K562 (cell line): ENCODE results near the gene ERCC2. TPM values are rescaled to one million over a fixed set of nuclear protein-coding genes. Genes with fewer than 3 reads are reported as not detected.

Experiments used
- ATAC-seq: fragments of 200-7000 bp; cut with Tn5 transposase; 3 replicates; pipeline ENCODE4 v1.9.1; 2020; ENCODE audit warnings: moderate library complexity
- BruUV-seq: library from RNA; stranded (reverse); fragments of 400-500 nt; replicated peaks from 2 replicates; lab custom pipeline; 2021; lab: Mats Ljungman, UMichigan
- CTCF ChIA-PET: fragments of 300-600 bp; formaldehyde crosslinking; extraction: SDS; loops from one replicate; lab custom pipeline; 2021; ENCODE audit warnings: low intra/inter-chr PET ratio; lab: Yijun Ruan, JAX
- POLR2A ChIA-PET: fragments of 300-600, 350-650 bp; sonication (Branson Sonifier 250); formaldehyde crosslinking; extraction: SDS; loops from one replicate; lab custom pipeline; 2021; ENCODE audit warnings: antibody characterized with exemption, inconsistent platforms; lab: Yijun Ruan, JAX
- DNase-seq, 4 experiments: peaks; one replicate each; pipeline versions ENCODE4 v3.0.0 to v3.0.0-alpha.2; 2011 to 2018; ENCODE audit warnings: low spot score in 3 of 4, mixed read lengths in 3 of 4; ENCODE audit errors: extremely low read depth in 1 of 4
- FAIRE-seq: peaks from 2 replicates; lab custom pipeline; 2011; peaks lifted over from hg19 to GRCh38; lab: Jason Lieb, UNC
- H2AFZ ChIP-seq: 2 replicates; pipeline ENCODE4 v1.6.0; 2011; ENCODE audit warnings: low read depth, low read length, control low read depth, inconsistent platforms
- H3K27ac ChIP-seq: fragments of 200-600 bp; 3 replicates; pipeline ENCODE4 v1.8.0; 2011; ENCODE audit warnings: low read depth, mild to moderate bottlenecking, control low read depth, inconsistent platforms, low read length, moderate library complexity, mixed read lengths; ENCODE audit errors: extremely low read depth
- H3K27me3 ChIP-seq, 2 experiments: fragments of 300-600 bp in 1 of 2; 2 replicates in 1 of 2; 3 replicates in 1 of 2; pipeline versions ENCODE4 v1.6.0 to v1.8.0; 2011; ENCODE audit warnings: inconsistent platforms in 2 of 2, low read length in 2 of 2, mild to moderate bottlenecking in 1 of 2, mixed read lengths in 1 of 2, moderate library complexity in 1 of 2; ENCODE audit not compliant: control insufficient read depth in 2 of 2, insufficient read depth in 2 of 2
- H3K36me3 ChIP-seq: fragments of 300-600 bp; 3 replicates; pipeline ENCODE4 v1.8.0; 2011; ENCODE audit warnings: mild to moderate bottlenecking, low read length, inconsistent platforms; ENCODE audit not compliant: control insufficient read depth, insufficient read depth
- H3K4me1 ChIP-seq, 2 experiments: fragments of 200-600 bp in 1 of 2; replicated peaks in 1 of 2; 2 replicates in 1 of 2; 3 replicates in 1 of 2; pipeline versions ENCODE4 v1.5.1 to v1.8.0; 2011; ENCODE audit warnings: inconsistent platforms in 2 of 2, low read length in 2 of 2, mild to moderate bottlenecking in 1 of 2, mixed read lengths in 1 of 2, moderate library complexity in 1 of 2; ENCODE audit not compliant: control insufficient read depth in 2 of 2, insufficient read depth in 2 of 2
- H3K4me2 ChIP-seq: 2 replicates; pipeline ENCODE4 v1.6.1; 2011; ENCODE audit warnings: low read length, control low read depth, inconsistent platforms, mixed read lengths; ENCODE audit not compliant: insufficient read depth
- H3K4me3 ChIP-seq: fragments of 200-600 bp; sonication (generic), shearing (Covaris generic); 2 replicates; pipeline ENCODE4 v1.5.1; 2016; ENCODE audit warnings: control low read depth, inconsistent platforms
- H3K79me2 ChIP-seq: fragments of 200-600 bp; 3 replicates; pipeline ENCODE4 v1.8.0; 2011; ENCODE audit warnings: low read length, inconsistent platforms; ENCODE audit not compliant: control insufficient read depth, insufficient read depth
- H3K9ac ChIP-seq, 2 experiments: 2 replicates each; pipeline versions ENCODE4 v1.6.0 to v1.6.1; 2011; ENCODE audit warnings: low read depth in 2 of 2, low read length in 2 of 2, control low read depth in 1 of 2, inconsistent platforms in 1 of 2, mild to moderate bottlenecking in 1 of 2, mixed read lengths in 1 of 2; ENCODE audit not compliant: insufficient read depth in 1 of 2
- H3K9me1 ChIP-seq: one replicate; pipeline ENCODE4 v1.6.0; 2011; ENCODE audit warnings: inconsistent platforms, mild to moderate bottlenecking, low read length, moderate library complexity; ENCODE audit not compliant: control insufficient read depth, insufficient read depth
- H3K9me3 ChIP-seq: replicated peaks from 2 replicates; pipeline ENCODE4 v1.5.1; 2011; ENCODE audit warnings: low read depth, low read length, inconsistent platforms; ENCODE audit not compliant: control insufficient read depth, insufficient read depth
- H4K20me1 ChIP-seq: replicated peaks from 2 replicates; pipeline ENCODE4 v1.6.1; 2011; ENCODE audit warnings: low read length, inconsistent platforms, mixed read lengths; ENCODE audit not compliant: control insufficient read depth, insufficient read depth
- HLTF ChIP-seq: fragments of 450-650 bp; IDR thresholded peaks from 2 replicates; pipeline ENCODE4 v1.6.1; 2016
- MAZ ChIP-seq, 2 experiments: fragments of 450-650 bp in 1 of 2; sonication (generic) in 1 of 2; formaldehyde crosslinking; IDR thresholded peaks in 1 of 2; conservative IDR thresholded peaks in 1 of 2; 2 replicates each; pipeline versions ENCODE4 v1.4.0 to v1.5.0; 2020; ENCODE audit warnings: mild to moderate bottlenecking in 1 of 2, missing genetic modification reagents in 1 of 2
- NRF1 ChIP-seq, 2 experiments: fragments of 450-650 bp; IDR thresholded peaks in 1 of 2; conservative IDR thresholded peaks in 1 of 2; 2 replicates each; pipeline ENCODE4 v1.6.1; 2014; ENCODE audit warnings: mild to moderate bottlenecking in 2 of 2
- RBM25 ChIP-seq: fragments of 200-400 bp; formaldehyde crosslinking; IDR thresholded peaks from 2 replicates; pipeline ENCODE4 v1.6.1; 2018; ENCODE audit warnings: low read length, low read depth, moderate library complexity; ENCODE audit not compliant: severe bottlenecking
- TEAD1 ChIP-seq, 2 experiments: fragments of 450-650 bp in 1 of 2; sonication (generic) in 1 of 2; formaldehyde crosslinking; IDR thresholded peaks; 2 replicates each; pipeline versions ENCODE4 v1.4.0 to v1.8.0; 2020 to 2022; ENCODE audit warnings: mild to moderate bottlenecking in 2 of 2, missing genetic modification reagents in 1 of 2
- VEZF1 ChIP-seq: fragments of 200-800 bp; sonication (Bioruptor generic); IDR thresholded peaks from 2 replicates; pipeline ENCODE4 v1.6.1; 2017; ENCODE audit warnings: missing genetic modification characterization, missing compliant biosample characterization
- ZBTB1 ChIP-seq: sonication (generic); formaldehyde crosslinking; IDR thresholded peaks from 2 replicates; pipeline ENCODE4 v1.8.1; 2023; ENCODE audit warnings: missing genetic modification reagents, low read depth, mild to moderate bottlenecking, borderline replicate concordance
- ZNF445 ChIP-seq: fragments of 250-450 bp; sonication (Bioruptor Pico); IDR thresholded peaks from 2 replicates; pipeline ENCODE4 v1.4.0; 2020; ENCODE audit warnings: low read depth, mild to moderate bottlenecking, moderate library complexity
- WGBS: fragments of 100-300 bp; shearing (Covaris generic); methylation state at CpG from one replicate; pipeline ENCODE4 v1.1.6; 2016; ENCODE audit warnings: low coverage, mixed read lengths; ENCODE audit not compliant: insufficient coverage; ENCODE audit errors: missing lambda C conversion rate; 5-methylcytosine and 5-hydroxymethylcytosine counted together
- in situ Hi-C: fragments of 300-500 bp; cut with MboI; formaldehyde crosslinking; loops from 4 replicates; pipeline ENCODE4 v1.15.0; 2018; ENCODE audit warnings: inconsistent platforms, mixed read lengths
- intact Hi-C: fragments of 100-400 bp; cut with micrococcal nuclease; formaldehyde crosslinking; loops from 2 replicates; pipeline ENCODE4 v1.14.2; 2022
- polyA plus RNA-seq, 8 experiments: library from polyadenylated mRNA; depleted of rRNA in 4 of 8; stranded (reverse) in 5 of 8; unstranded in 3 of 8; fragments of >200 nt; fragmentation: Nextera tagmentation in 2 of 8; fragmentation: Illumina TruSeq in 1 of 8; extraction: Ambion mirVana in 2 of 8; extraction: Trizol in 1 of 8; gene quantifications; 2 replicates each; pipeline versions ENCODE4 v1.2.1 to v1.2.3, GENCODE V29; 2011 to 2014; ENCODE audit warnings: inconsistent platforms in 1 of 8, missing spikeins in 1 of 8
- total RNA-seq, 7 experiments: library from RNA; depleted of rRNA in 6 of 7; stranded (reverse); fragments of >200 nt in 6 of 7; fragmentation: Illumina TruSeq in 2 of 7; extraction: Trizol in 2 of 7; gene quantifications; 2 replicates each; pipeline versions ENCODE4 v1.2.1 to v1.2.3, GENCODE V29; 2011 to 2021; ENCODE audit warnings: low replicate concordance in 1 of 7

Gene ERCC2
- total and polyA plus RNA-seq, 9 of the 15 experiments (the other 6 are each of a cell fraction or from before 2014, with no cell fraction given): 2.2 to 55.9 (median 23.4) TPM

DNA sequence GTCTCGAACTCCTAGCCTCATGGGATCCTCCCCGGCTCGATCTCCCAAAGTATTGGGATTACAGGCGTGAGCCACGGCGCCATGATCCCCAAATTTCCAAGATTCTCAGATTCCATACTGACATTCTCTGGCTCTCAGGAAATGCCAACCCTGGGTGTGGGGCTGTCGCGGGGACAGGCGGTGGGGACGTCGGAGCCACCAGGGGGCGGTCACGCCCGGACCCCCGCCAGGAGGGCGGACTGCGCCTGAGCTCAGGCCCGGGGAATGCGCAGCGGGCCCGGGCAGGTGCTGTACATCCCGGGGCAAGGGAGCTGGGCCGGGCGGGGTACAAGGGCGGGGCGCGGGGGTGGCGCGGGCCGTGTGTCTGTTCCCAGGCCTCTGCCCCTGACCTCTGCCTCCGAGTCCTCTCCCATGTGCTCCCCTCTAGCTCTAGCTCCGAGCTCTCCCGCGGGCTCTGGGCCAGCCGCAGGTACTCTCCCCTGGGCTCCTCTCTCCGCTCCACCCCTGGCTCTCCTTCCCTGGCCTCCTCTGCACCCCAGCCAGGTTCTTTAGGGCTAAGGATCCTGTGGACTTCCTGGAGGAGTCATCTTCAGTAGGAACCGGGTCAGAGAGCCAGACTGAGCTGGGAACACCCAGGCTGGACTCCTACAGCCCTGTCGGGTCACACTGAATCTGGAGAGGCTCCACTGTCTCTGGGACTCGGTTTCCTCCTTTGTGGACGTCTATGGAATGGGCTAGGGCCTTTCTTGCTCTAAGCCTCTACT is 32.1 kb upstream of the ERCC2 start (continued):
- TF ChIP-seq VEZF1 (CRISPR knock-in tag): peak; percentile 61
- peak; percentile 27 to 30; a peak in 1 of 4 replicates for TF ChIP-seq TEAD1 (CRISPR knock-in tag; IDR thresholded peaks at IDR 0.05)
- peak; percentile 79 to 83 for TF ChIP-seq NRF1 (conservative IDR thresholded peaks at IDR 0.05 in 1 of 2, IDR thresholded peaks at IDR 0.05 in 1 of 2)
- no peak for TF ChIP-seq ZNF445 (CRISPR knock-in tag)
- 0 out of 2 replicates have a peak, but pooled peaks have one; percentile 33 for TF ChIP-seq ZBTB1
- peak; percentile 68 to 88; a peak in 3 of 4 replicates for TF ChIP-seq MAZ (CRISPR knock-in tag; conservative IDR thresholded peaks at IDR 0.05 in 1 of 2, IDR thresholded peaks at IDR 0.05 in 1 of 2)

DNA sequence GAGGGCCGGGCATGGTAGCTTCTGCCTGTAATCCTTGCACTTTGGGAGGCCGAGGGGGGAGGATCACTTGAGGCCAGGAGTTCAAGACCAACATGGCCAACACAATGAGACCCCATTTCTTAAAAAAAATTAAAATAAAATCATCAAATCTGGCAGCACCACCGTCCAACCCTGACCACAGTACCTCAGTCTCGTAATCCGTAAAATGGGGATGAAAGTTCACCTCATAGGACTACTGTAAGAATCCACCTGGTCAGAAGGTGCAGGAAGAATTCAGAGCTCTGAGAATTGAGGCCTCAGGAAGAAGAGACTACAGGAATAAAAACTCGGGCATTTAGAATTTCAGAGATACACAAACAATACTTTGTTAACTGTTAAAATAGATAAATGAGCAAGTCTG is 31.4 kb upstream of the ERCC2 start:
- in situ Hi-C loops: no loop called here
- H3K27me3 ChIP-seq: no peaks in the 10 kb centered on the region
- ATAC-seq (no peak), FAIRE-seq (no peak), DNase-seq (no peak)
- no peak overlapping the region for H3K4me2 ChIP-seq
- no peak for TF ChIP-seq HLTF
- TF ChIP-seq RBM25: peak; percentile 60
- H3K4me1 ChIP-seq: peaks cover 22 to 61% of the 10 kb centered on the region in 2 experiments; a peak in 4 of 5 replicates
- H3K9me3 ChIP-seq: no peaks in the 10 kb centered on the region
- no peak overlapping the region for H3K27ac ChIP-seq
- H3K36me3 ChIP-seq: no peaks in the 10 kb centered on the region
- H3K79me2 ChIP-seq: peaks cover 24% of the 10 kb centered on the region
- H3K4me3 ChIP-seq: no peak overlapping the region
- H2AFZ ChIP-seq: no peak overlapping the region
- no peaks in the 10 kb centered on the region for H4K20me1 ChIP-seq
- intact Hi-C loops: no loop called here
- no peaks in the 10 kb centered on the region for H3K9me1 ChIP-seq
- CTCF ChIA-PET: interaction anchor here (0.6 to 1.1 kb wide), 2 partner anchors 84 to 150 kb away, joined by 3 to 4 read pairs; no protein-coding TSS in a partner anchor
- WGBS: 75% methylated on average over 6 of the region's 6 CpGs
- H3K9ac ChIP-seq: no peak overlapping the region
- BruUV-seq: no TSS peak
- POLR2A ChIA-PET: interaction anchor here (0.6 to 3.6 kb wide), 4 partner anchors 23 to 680 kb away, joined by 3 to 13 read pairs (median 3); no protein-coding TSS in a partner anchor
